ENCODE results near the gene SKAP2. TPM values are rescaled to one million over a fixed set of nuclear protein-coding genes. Genes with fewer than 3 reads are reported as not detected.

Gene SKAP2
- total RNA-seq, 1 donor, result 19.5 TPM

- DNase-seq (ENCODE audit: insufficient read length, low spot score, missing footprints), result no peak
- Histone ChIP-seq H3K4me1 (ENCODE audit: insufficient read depth, low read length) (no peaks in the 10 kb centered on the region), H3K4me2 (ENCODE audit: insufficient read depth, low read length) (no peak overlapping the region), H3K27ac (ENCODE audit: low read depth, low read length) (no peak overlapping the region), H3K36me3 (ENCODE audit: insufficient read depth, low read length) (no peaks in the 10 kb centered on the region), H3K27me3 (ENCODE audit: insufficient read depth, low read length) (no peaks in the 10 kb centered on the region), H3K4me3 (ENCODE audit: insufficient read depth, low read length) (no peak overlapping the region), H3K9me3 (ENCODE audit: low read depth, low read length) (no peaks in the 10 kb centered on the region), H2AFZ (ENCODE audit: low read length) (no peak overlapping the region), H3K79me2 (ENCODE audit: insufficient read depth, low read length) (no peaks in the 10 kb centered on the region), H4K20me1 (ENCODE audit: insufficient read depth, low read length) (no peaks in the 10 kb centered on the region)
- TF ChIP-seq CTCF (IDR thresholded peaks at IDR 0.05; ENCODE audit: extremely low read depth, low read depth, low read length), result no peak
Measured at GRCh38 chr7:26618898-26619297, 245.5 kb downstream of the SKAP2 start.

GRCh38 chr7:26618449-26618848 lies 245.9 kb downstream of the SKAP2 start:
- TF ChIP-seq CTCF (IDR thresholded peaks at IDR 0.05; ENCODE audit: extremely low read depth, low read depth, low read length), result no peak
- H3K4me1 ChIP-seq (ENCODE audit: insufficient read depth, low read length), result no peaks in the 10 kb centered on the region
- H3K36me3 ChIP-seq (ENCODE audit: insufficient read depth, low read length), result no peaks in the 10 kb centered on the region
- H2AFZ ChIP-seq (ENCODE audit: low read length), result no peak overlapping the region
- DNase-seq (ENCODE audit: insufficient read length, low spot score, missing footprints), result no peak
- H3K27ac ChIP-seq (ENCODE audit: low read depth, low read length), result no peak overlapping the region
- no peaks in the 10 kb centered on the region for H3K27me3 ChIP-seq (ENCODE audit: insufficient read depth, low read length)
- no peak overlapping the region for H3K4me2 ChIP-seq (ENCODE audit: insufficient read depth, low read length)
- no peaks in the 10 kb centered on the region for H3K9me3 ChIP-seq (ENCODE audit: low read depth, low read length)
- H3K79me2 ChIP-seq (ENCODE audit: insufficient read depth, low read length), result no peaks in the 10 kb centered on the region
- no peak overlapping the region for H3K4me3 ChIP-seq (ENCODE audit: insufficient read depth, low read length)
- no peaks in the 10 kb centered on the region for H4K20me1 ChIP-seq (ENCODE audit: insufficient read depth, low read length)

Other genes starting within 250 kb of the SKAP2 start
- gene HOXA1, start 231.4 kb upstream of the SKAP2 start, total RNA-seq, result 0.72 and 1.5 TPM in 2 replicates
- gene HOXA2, start 238.1 kb upstream of the SKAP2 start, total RNA-seq, result 0.36 and 0.59 TPM in 2 replicates

Measured in osteoblast (primary cell).